ENCODE measurements around the gene STARD13.

Gene STARD13

DNA sequence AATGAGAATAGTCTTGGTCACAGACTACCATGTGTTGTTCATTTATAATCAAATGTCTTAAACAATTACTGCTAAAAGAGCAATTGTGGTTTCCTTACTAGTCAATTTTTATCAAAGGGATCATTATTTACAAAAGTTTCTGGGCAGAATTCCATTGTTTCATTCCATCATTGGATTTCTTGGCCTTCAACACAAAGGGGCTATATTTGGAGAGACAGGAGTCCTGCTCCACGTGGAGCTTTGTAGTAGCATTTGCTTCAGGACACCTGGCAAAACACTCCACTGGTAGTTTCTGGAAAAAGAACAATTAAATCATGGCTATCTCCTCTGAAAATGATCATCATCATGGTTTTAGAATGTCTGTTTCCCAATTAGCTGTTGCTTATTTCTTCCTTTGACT, 22.3 kb upstream of the STARD13 start:
- no peak for DNase-seq (ENCODE audit: low read depth)

DNA sequence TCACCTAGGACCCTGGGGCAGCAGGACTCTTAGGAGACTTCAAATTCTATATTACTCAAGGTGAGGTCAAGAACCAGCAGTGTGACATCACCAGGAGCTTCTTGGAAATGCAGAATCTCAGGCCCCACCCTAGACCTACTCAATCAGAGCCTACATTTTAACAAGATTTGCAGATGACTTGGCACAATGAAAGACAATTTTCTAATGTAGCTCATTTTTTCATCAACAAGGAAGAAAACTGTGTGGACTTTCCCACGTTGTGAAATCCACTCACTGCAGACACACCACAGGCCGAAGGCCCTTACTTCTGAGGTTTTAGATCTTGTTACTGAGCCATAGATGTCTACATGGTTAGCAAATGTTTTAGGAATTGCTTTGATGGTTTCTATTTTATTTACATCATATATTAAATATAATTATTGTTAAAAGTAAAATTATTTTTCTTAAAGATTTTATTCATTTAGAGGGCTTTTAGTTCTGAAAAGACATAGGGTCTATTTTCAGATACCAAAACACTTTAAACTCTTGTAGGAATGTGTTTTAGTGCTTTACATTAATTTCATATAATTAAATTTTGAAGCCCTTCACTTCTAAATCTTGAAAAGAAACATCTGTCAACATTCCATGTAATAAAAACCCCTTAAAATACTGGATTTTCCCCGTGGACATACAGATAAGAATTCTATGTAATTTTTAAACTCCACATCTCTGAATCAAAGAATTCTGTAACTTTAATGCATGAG, 18.5 kb upstream of the STARD13 start:
- peak; percentile 89 for DNase-seq (ENCODE audit: low read depth)

DNA sequence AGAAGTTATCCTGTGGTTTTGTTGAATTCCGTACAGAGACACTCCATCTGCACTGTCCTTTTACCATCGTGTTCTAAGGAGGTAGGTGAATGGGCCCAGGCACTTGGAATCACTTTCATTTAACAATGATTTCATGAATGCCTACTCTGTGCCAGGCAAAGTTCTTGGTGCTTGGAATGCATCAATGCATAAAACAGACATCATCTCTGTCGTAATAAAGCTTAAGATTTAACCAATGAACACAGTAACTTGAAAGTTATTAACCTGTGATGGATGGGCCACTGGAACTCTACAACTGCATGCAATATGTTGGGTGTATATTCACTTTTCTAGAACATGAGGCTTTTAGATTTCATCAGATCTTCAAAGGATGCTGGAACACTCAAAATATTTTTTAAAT, 14.1 kb upstream of the STARD13 start:
- no peak for DNase-seq (ENCODE audit: low read depth)

DNA sequence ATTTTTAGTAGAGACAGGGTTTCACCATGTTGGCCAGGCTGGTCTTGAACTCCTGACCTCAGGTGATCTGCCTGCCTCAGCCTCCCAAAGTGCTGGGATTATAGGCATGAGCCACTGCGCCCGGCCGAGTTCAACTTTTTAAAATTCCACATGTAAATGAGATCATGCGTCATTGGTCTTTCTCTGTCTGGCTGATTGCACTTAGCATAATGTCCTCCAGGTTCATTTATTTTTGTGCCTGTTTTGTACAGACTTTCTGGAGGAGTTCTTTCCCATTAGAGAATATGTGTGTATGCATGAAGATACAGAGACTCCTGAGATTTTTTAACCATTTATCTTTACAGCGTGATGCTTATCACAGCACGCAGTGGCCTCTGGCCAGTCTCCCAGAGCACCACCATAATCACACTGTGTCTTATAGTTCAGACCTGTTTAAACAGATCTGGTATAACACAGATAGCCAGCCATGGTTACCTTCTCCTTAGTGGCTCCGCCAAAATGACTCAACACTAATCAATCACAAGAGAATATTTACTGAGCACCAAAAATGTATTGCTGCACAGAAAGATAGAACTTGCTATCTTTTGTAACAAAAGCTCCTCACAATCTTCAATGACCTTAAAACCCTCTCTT, 11.4 kb upstream of the STARD13 start:
- DNase-seq (ENCODE audit: low read depth) = no peak

DNA sequence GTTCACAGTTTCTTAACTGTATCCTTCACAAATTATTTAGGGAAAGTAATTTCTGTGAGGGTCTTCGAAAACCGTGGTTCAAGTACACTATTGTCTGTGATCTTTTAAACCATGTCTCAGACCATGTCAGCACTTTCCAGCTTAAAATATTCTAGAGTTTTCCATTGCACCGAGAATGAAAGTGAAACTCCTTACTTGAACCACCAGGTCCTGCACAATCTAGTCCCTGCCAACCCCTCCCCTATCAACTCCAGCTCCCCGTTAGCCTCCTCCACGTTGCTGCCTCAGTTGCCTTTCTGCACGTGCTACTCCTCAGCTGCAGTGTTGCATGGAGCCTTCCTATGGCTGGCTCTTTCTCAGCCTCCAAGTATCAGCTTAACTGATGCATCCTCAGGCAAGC, 7.2 kb upstream of the STARD13 start:
- DNase-seq (ENCODE audit: low read depth) = no peak

DNA sequence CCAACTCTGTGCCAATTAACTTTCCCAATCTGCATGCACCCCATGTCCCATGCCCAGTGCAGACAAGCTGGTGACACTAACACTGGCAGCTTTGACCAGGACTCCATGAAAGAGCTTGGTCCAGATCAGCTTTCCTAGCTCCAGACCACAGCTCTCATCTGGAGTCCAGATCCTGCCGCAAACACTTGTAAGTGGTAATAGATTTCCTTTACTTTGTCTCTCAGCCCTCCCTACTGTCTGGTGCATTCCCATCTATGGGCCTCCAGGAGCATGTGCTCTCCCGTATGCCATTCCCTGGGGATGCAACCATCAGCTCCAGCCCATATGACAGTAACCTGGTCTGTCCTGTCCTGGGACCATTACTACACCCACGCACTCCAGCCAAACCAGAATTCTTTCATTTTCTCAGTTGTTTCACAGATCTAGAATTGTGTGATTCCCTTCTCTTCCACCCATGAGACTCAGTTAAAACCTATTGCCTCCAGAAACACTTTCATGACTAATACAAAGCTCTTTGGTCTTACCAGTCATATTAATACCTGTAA, 4.9 kb upstream of the STARD13 start:
- no peak for DNase-seq (ENCODE audit: low read depth)

DNA sequence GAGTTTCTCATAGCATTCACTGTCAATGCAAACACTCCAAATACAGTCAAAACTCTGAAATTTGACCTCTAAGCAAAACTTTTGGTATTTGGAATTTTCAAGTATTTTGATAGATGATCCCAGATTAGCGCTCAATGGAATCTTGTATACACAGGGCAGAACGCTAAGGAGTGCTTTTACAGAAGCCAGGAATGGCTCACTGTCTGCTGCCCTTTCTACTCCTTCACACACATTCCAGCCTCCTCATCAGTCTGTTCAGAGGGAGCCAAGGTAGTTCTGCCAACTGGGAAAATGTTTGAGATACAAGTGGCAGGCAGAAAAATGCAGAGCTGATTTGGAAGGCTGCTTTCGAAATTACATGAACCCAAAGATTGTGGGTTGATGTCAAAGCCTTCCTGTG, 4.4 kb upstream of the STARD13 start:
- no peak for DNase-seq (ENCODE audit: low read depth)

DNA sequence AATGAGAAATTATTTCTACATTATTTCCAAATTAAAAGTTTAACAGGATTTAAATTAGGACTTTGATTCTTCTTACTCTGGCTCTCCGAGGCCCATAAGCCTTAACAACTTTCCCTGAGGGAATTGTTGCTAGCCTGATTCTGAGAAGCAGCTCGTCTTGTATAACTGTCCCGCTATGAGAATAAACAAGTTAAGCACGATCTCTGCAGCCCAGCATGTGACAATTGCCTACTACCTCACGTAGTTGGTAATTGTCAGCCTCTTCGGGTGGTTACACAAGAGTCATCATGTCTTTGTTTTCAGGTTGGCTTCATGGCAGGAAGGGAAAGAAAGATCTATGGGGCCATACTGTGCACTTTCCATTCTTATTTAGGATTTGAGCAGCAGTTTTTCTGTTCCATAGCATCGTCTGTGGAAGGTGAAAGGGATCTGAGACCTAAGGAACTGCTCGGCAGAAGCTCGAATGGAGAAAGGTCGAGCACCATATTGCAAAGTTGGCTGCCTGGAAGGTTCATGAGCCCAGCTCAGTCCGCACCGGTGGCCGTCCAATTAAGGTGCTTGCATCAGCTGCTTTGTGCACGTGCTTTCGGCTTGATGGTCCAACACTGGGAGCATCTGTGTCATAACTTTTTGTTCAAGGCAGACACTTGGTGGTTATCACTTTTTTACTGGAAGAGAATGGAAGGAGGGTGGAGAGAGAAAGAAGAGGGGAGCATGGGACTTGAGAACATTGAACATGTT, 1.8 kb upstream of the STARD13 start:
- DNase-seq (ENCODE audit: low read depth) = no peak

DNA sequence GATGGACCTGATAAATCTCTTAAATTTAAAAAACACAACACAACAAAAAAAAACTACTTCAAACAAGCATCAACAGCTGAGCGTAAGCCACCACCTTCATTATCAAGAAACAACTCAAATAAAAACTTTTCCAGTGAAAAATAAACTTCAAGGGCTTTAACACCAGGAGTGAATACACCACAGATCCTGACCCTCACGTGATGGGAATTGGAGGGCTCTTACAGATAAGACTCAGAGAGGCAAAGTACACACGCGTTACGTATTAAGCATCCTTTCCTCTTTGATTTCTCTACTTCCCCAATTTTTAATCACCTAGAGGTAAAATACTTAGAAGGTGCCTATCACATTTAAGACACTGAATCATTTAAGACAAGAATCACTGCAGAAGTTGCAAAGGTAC, 573 bp upstream of the STARD13 start:
- no peak for DNase-seq (ENCODE audit: low read depth)

DNA sequence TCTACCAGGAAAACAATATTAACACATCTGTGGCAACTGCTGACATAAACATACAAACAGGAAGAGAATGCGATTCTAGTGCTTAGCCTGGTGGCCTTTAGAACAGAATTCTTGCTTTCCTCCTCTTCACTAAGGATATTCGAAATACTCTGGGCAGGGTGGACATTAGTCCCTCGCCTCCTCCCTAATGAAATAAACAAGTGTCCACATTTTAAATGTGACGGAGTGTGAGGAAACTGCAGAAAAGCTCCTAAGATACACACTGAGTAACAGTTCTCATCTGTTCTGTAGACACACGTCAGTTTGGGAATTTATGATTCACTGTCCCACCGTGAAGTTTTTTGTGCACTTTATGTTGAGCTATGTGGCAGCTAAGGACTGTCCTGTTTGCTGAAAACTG, 639 bp downstream of the STARD13 start:
- peak; percentile 54 for DNase-seq (ENCODE audit: low read depth)

DNA sequence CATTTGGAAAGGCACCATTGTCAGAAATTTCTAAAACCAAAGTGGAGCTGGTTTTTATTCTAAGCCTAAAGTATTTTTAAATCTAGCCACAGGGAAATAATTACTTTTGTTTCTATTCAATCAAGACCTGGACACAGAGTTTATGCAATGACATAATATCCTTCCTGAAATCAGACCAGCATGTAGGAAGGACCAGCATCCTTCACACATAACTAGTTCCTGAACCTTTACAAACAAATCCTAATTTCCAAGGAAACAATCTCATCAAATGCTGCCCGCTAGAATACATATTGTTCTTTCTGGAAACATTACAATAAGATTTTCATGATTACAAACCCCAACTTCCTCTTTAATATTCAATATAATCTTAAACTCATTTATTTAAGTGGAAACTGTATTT, 1.5 kb downstream of the STARD13 start:
- peak; percentile 59 for DNase-seq (ENCODE audit: low read depth)

DNA sequence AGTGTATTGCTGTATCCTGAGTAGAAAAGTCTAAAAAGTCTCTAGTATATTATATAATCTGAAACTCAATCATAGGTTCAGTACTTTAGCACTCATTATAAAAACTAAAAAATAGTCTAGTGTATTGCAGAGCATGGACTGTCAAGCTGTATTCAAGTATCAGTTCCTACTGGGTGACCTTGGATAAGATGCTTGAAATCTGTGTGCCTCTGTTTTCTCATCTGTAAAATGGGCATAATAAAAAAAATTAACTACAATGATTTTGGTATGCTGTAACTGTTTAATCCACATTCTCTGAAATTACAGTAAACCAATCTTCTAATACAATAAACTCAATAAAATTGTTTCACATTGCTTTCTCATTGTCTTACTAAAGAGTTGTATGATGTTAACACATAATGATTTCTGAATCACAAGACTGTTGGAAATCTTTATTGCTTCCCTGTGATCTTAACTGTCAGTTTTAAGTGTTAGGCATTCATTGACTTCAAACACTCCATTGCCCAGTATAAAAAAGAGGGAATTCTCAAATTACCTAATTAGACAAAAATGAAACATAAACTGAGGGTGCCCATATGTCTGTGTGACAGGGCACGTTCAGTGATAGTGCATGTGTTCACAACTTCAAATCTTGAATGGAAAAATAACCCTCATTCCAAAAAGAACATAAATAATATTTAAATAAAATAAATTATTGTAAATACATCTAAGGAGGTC, 2.2 kb downstream of the STARD13 start:
- no peak for DNase-seq (ENCODE audit: low read depth)

DNA sequence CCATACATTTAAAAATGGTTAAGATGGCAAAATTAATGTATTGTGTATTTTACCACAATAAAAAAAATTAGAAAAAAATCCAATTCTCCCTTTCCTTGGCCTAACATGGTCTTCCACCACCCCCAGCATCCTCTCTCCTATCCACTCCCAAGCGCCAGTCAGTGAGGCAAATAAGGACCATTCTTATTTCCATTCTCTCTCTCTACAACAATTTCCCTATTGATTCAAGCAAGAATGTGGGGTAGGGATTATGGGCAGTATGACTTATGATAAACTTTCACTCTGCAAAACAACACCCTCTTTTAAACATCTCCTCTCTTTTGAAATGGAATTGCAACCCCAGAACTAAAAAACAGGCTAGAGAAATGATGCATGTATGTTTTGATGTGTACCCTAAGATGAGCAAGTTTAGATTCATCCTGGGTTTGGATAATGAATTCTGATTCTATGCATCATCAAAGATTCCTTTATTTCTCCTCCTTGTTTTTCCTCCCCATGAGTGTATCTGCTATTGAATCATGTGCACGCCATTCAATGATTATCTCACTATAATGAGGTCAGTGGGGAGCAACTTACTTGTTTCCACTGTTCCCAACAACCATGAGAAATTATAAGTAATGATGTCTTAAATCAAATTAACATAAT, 3.5 kb downstream of the STARD13 start:
- DNase-seq (ENCODE audit: low read depth) = peak; percentile 84

DNA sequence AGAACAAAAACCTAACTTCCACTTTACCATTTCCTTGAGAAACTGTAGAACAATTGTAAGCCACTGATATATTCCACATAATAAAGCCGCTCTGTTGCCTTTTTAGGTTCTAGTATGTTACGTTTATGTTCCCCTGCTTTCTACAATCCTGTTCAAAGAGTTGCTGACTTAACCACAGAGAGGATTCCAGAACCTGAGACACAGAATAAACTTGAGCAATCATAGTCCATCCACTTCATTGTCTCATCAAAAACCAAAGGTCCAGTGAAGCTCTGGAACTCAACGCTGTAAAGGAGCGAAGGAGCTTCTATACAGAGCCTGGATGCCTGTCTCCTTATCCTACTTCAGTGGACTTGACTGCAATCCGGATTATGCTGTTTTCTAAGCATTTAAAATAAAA, 4.6 kb downstream of the STARD13 start:
- DNase-seq (ENCODE audit: low read depth) = peak; percentile 87

DNA sequence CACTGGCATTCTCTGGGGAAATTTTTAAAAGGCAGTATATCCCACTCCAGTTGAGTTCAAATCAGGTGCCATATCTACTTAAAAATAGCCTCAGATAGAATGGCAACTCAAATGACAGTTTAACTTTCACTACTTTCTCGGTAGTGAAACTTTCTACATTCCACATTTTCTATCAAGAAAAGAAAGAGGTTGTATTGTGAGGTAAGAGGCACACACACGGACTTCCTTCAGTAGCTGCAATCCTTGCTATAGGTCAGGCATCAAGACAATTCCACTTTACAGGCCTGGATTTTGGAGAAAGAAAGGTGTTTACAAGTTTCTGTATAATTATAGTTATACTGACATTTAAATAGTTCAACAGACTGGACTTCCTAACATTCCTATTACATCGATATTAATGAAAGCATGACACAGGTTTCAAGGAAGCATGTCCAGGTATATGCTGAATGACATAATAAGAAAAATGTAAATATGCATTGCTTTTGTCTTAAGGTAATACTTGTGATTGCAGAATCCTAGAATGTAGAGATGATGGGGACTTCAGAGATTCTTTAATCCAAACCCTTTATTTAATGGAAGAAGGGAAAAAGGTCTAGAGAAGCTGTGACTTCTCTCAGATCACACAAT, 5.2 kb downstream of the STARD13 start:
- DNase-seq (ENCODE audit: low read depth) = no peak

DNA sequence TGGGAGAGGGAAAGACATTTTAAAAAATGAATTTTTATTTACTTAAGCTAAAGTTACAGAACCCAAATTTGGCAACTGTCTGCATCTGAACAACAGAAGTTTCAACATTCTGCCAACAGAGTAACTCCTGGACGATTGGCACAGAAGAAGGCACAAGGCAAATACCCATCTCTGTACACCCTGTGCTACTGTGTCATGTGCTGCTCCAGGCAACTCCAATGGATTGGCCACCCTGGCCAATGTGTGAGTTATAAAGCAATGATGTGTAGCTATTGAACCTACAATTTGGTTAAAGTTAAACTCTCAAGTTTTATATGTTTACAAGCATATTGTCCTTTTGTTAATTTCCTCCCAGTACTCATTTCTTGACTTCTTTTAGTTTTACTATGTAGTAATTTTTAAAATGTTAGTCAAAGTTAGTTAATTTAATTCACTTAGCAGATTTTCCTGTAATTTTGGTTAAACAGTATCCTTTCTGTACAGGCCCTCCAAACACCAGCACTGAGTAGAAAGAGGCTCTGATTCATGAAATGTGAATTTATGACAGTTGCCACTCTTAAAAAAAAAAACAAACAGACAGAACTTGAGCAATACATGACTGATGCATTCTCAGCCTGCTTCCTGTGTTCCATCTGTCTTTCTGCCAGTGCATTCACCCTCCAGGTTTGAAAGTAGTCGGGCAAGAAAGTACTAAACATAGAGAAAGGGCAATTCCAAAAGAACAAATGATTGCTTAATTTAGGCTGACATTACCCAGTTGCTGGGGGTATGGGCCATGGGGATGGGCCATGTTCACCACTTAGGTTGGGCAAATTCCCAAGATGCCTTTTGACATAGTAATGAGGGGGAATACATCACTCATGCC, 5.9 kb downstream of the STARD13 start:
- DNase-seq (ENCODE audit: low read depth) = peak; percentile 89

DNA sequence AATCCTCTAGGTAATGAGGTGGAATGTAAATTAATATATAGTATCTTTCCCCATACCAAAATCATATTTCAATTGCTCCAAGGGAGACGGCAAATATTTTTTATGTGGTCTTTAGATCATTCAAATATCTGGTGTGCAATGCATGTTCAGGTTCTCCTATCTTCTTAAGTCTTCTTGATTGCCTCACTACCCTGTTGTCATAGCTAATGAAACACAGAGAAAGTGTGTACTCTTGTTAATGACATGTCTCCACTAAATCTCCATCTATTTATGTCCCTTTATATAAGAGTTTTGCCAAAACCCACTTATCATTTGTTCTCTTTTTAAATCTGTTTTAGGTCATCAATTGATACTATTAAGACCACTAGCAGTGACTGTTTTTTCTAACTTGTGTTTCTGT, 6.6 kb downstream of the STARD13 start:
- DNase-seq (ENCODE audit: low read depth) = no peak

DNA sequence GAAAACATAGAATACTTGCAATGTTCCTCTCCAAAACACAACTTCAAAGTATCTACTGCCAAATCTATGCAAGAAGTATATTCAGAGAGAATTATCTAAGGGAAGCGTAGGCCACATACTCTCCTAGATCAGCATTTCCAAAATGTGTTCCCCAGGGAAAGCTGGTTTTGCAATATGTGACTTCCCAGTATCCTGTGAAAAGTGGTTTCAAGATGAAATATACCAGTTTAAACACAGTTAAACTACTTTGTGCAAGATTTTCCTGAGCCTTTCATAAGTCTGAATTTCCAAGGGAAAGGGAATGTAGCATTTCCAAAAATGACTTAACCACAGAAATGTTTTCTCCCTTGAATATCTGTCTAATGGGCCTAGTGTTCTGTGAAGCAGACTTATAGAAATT, 7.6 kb downstream of the STARD13 start:
- no peak for DNase-seq (ENCODE audit: low read depth)

DNA sequence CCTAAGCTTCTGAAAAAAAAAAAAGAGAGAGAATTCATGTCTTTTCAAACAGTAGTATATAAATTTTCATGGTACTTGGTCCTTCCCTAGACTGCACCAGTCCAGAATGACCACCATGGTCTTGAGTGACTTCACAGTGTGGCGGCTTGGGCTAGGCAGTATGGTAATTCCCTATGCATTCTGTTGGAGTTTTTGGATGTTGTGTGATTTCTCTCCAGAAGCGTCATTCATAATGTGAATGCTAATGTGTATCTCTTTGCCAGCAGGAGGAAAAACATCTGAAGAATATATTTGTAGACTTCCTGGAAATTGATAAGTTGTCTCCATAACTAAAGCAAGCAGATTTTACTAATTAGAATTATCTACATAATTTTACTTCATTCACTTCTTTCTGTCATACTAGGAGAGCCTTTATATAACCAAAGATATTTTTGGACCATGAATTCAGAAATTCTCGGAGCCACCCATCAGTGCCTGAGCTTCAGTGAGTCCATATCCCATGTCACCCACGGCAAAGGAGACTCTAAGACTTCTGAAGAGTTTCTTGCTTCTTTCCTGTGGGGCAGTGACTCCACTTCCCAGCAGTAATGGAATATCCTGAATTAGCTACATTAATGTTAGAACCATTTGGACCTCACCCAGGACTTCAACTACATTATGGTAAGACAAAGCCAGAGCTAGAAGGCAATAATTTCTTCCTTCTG, 8.4 kb downstream of the STARD13 start:
- no peak for DNase-seq (ENCODE audit: low read depth)

DNA sequence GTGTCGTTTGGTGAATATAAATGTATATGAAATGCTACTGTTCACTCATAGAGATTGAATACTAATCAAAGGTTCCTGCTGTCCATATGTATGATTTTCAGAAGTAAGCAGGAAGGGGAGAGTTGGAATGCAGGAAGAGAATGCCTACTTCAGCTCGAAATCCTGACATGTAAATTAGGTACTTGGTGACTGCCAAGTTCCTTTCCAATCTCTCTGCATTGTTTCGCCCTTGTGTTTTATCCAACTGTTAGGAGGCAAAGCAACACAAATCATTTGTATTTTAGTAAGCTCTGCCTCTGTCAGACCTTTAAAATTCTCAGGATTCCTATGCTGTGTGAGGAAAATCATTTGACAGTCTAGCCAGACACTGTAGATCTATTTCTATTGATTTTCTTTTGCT, 9.0 kb downstream of the STARD13 start:
- DNase-seq (ENCODE audit: low read depth) = no peak

Data from iris pigment epithelial cell (primary cell).